Mucosa of descending colon (tissue), 3 donors: ENCODE results near the gene GRIN2A. TPM values are rescaled to one million over a fixed set of nuclear protein-coding genes. Genes with fewer than 3 reads are reported as not detected.

Experiments used
- ATAC-seq: fragments of 200-7000 bp; cut with Tn5 transposase; one replicate; pipeline ENCODE4 v1.9.1; 2020; ENCODE audit warnings: mild to moderate bottlenecking, moderate library complexity
- DNase-seq, 3 donors: peaks; one replicate each; pipeline ENCODE4 v3.0.0-alpha.2; 2020
- H3K36me3 ChIP-seq: fragments of 200-600 bp; one replicate; pipeline ENCODE4 v1.8.0; 2021; ENCODE audit warnings: low read depth, mild to moderate bottlenecking
- H3K4me1 ChIP-seq: fragments of 200-600 bp; one replicate; pipeline ENCODE4 v1.8.0; 2021; ENCODE audit warnings: low read depth, mild to moderate bottlenecking
- H3K4me3 ChIP-seq: fragments of 200-600 bp; one replicate; pipeline ENCODE4 v1.8.0; 2021; ENCODE audit warnings: mild to moderate bottlenecking
- H3K9me3 ChIP-seq: fragments of 200-600 bp; one replicate; pipeline ENCODE4 v1.8.0; 2021; ENCODE audit warnings: mild to moderate bottlenecking
- CTCF ChIP-seq: fragments of 200-600 bp; IDR thresholded peaks from one replicate; pipeline ENCODE4 v1.8.0; 2022; ENCODE audit warnings: antibody characterized with exemption, mild to moderate bottlenecking
- intact Hi-C, 2 donors: fragments of 100-400 bp; cut with DNase I in 1 of 2; cut with micrococcal nuclease in 1 of 2; formaldehyde crosslinking; loops; one replicate each; pipeline versions ENCODE4 v1.11.0 to v1.11.1; 2022; cut with DNase I, micrococcal nuclease
- total RNA-seq, 3 donors: library from RNA; stranded (reverse); fragmentation: NEBNext Ultra II Directional in 2 of 3; extraction: Animal tissue kit (Norgen Biotek cat#: 25700) in 2 of 3; gene quantifications; one replicate each; pipeline versions ENCODE4 v1.2.1 to v1.2.4, GENCODE V29; 2021 to 2023
- donor health status: DM: no; HTN: no; CAD: no; lungs with moderate emphysema.
- donor health status: DM: no; HTN: no; CAD: no.
- donor health status: DM: no; HTN: yes; CAD: no.

GRIN2A gene
- total RNA-seq, 3 donors from 2014 or later = 0.39 to 0.57 (median 0.49) TPM

- H3K9me3 ChIP-seq = no peaks in the 10 kb centered on the region
- no peaks in the 10 kb centered on the region for H3K4me1 ChIP-seq
- DNase-seq (no peak), ATAC-seq (no peak)
- no peak for TF ChIP-seq CTCF
- intact Hi-C loops = no loop called here
- H3K4me3 ChIP-seq = no peak overlapping the region
- no peaks in the 10 kb centered on the region for H3K36me3 ChIP-seq
These were observed 355.0 kb downstream of the GRIN2A start for GRCh38 chr16:9827062-9827752.

GRCh38 chr16:9826656-9827055 lies 355.6 kb downstream of the GRIN2A start:
- H3K4me1 ChIP-seq = no peaks in the 10 kb centered on the region
- no peaks in the 10 kb centered on the region for H3K36me3 ChIP-seq
- DNase-seq (no peak), ATAC-seq (no peak)
- intact Hi-C loops = no loop called here
- TF ChIP-seq CTCF = no peak
- no peaks in the 10 kb centered on the region for H3K9me3 ChIP-seq
- no peak overlapping the region for H3K4me3 ChIP-seq

GRCh38 chr16:9824200-9825068 lies 357.8 kb downstream of the GRIN2A start:
- Histone ChIP-seq H3K4me3 (no peak overlapping the region), H3K9me3 (no peaks in the 10 kb centered on the region), H3K4me1 (no peaks in the 10 kb centered on the region), H3K36me3 (no peaks in the 10 kb centered on the region)
- intact Hi-C loops = no loop called here
- no peak for DNase-seq
- TF ChIP-seq CTCF = no peak
- ATAC-seq = no peak

GRCh38 chr16:9823510-9823909 lies 358.7 kb downstream of the GRIN2A start:
- no peaks in the 10 kb centered on the region for H3K36me3 ChIP-seq
- no peak overlapping the region for H3K4me3 ChIP-seq
- no peak for DNase-seq
- intact Hi-C loops = no loop called here
- no peak for ATAC-seq
- H3K9me3 ChIP-seq = no peaks in the 10 kb centered on the region
- TF ChIP-seq CTCF = no peak
- no peaks in the 10 kb centered on the region for H3K4me1 ChIP-seq

- no peak for ATAC-seq
- H3K36me3 ChIP-seq = no peaks in the 10 kb centered on the region
- H3K4me3 ChIP-seq = no peak overlapping the region
- no peak for DNase-seq
- intact Hi-C loops = no loop called here
- no peak for TF ChIP-seq CTCF
- no peaks in the 10 kb centered on the region for H3K4me1 ChIP-seq
- H3K9me3 ChIP-seq = no peaks in the 10 kb centered on the region
These were observed 360.3 kb downstream of the GRIN2A start for GRCh38 chr16:9821970-9822369.
